AG09309 (cell line): ENCODE results near the gene APOO.
"Not testable (repeated sequence)": the region's sequence is repeated elsewhere in the genome, so short reads cannot be mapped to it uniquely, and the experiment has no call there.

Experiments
- DNase-seq: peaks from one replicate; pipeline ENCODE4 v3.0.0-alpha.2; 2010; ENCODE audit warnings: low read depth
- H3K4me3 ChIP-seq: 2 replicates; pipeline ENCODE4 v1.5.1; 2011; ENCODE audit warnings: mild to moderate bottlenecking, low read depth, low read length, moderate library complexity; ENCODE audit not compliant: control insufficient read depth
- TF ChIP-seq, protein P1 (sequence below): IDR thresholded peaks from 2 replicates; pipeline ENCODE4 v1.5.1; 2011; ENCODE audit warnings: mild to moderate bottlenecking, low read depth, low read length, inconsistent platforms; ENCODE audit not compliant: insufficient read depth, control insufficient read depth; ENCODE audit errors: missing control alignments

APOO gene

GRCh38 chrX:23864742-23865326, 42.9 kb downstream of the APOO start:
- TF ChIP-seq, protein P1, sequence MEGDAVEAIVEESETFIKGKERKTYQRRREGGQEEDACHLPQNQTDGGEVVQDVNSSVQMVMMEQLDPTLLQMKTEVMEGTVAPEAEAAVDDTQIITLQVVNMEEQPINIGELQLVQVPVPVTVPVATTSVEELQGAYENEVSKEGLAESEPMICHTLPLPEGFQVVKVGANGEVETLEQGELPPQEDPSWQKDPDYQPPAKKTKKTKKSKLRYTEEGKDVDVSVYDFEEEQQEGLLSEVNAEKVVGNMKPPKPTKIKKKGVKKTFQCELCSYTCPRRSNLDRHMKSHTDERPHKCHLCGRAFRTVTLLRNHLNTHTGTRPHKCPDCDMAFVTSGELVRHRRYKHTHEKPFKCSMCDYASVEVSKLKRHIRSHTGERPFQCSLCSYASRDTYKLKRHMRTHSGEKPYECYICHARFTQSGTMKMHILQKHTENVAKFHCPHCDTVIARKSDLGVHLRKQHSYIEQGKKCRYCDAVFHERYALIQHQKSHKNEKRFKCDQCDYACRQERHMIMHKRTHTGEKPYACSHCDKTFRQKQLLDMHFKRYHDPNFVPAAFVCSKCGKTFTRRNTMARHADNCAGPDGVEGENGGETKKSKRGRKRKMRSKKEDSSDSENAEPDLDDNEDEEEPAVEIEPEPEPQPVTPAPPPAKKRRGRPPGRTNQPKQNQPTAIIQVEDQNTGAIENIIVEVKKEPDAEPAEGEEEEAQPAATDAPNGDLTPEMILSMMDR = no peak
- H3K4me3 ChIP-seq = no peak overlapping the region
- DNase-seq = no peak

GRCh38 chrX:23861952-23862351, 45.8 kb downstream of the APOO start:
- not testable (repeated sequence) for DNase-seq, H3K4me3 ChIP-seq

DNA sequence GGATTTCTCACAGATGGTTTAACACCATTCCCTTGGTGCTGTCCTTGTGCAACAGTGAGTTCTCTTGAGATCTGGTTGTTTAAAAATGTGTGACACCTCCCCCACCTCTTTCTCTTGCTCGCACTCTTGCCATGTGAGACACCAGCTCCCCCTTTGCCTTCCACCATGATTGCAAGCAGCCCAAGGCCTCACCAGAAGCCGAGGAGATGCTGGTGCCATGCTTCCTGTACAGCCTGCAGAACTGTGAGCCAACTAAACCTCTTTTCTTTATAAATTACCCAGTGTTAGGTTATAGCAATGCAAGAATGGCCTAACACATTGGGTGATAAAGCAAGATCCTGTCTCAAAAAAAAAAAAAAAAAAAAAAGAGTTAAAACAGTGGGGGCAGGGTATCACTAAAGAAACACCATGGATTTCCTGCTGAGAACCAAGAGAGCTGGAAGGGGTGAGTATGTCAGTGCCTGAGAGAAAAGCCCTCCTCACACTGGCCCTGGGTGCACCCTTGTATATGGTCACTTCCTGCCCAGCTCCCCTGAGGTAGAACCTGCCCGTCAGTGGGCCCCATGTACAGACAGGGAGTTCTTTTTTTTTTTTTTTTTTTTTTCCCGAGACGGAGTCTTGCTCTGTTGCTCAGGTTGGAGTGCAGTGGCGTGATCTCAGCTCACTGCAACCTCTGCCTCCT, 46.4 kb downstream of the APOO start:
- TF ChIP-seq, protein P1 = no peak
- H3K4me3 ChIP-seq = no peak overlapping the region
- DNase-seq = no peak

- DNase-seq, H3K4me3 ChIP-seq: not testable (repeated sequence)
Measured at GRCh38 chrX:23859238-23859637, 48.5 kb downstream of the APOO start.

DNA sequence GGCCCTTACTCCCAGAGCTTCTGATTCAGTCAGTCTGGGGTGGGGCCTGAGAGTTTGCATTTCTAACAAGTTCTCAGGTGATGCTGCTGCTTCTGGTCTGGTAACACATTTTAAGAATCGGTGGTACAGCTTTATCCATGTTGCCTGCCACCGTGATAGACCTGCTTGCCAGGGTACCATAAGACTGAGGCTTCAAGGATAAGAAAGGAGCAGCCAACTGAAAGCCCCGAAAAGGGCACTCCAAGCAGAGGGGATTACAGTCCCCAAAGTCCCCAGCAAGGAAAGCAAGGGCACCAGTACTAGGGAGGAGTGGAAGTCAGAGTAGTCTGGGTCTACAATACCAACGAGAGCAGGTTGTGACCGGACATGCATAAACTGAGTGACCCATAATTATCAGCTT, 49.8 kb downstream of the APOO start:
- H3K4me3 ChIP-seq = no peak overlapping the region
- TF ChIP-seq, protein P1 = no peak
- no peak for DNase-seq

GRCh38 chrX:23857363-23857762, 50.4 kb downstream of the APOO start:
- DNase-seq = no peak
- TF ChIP-seq, protein P1 = no peak
- H3K4me3 ChIP-seq = no peak overlapping the region

DNA sequence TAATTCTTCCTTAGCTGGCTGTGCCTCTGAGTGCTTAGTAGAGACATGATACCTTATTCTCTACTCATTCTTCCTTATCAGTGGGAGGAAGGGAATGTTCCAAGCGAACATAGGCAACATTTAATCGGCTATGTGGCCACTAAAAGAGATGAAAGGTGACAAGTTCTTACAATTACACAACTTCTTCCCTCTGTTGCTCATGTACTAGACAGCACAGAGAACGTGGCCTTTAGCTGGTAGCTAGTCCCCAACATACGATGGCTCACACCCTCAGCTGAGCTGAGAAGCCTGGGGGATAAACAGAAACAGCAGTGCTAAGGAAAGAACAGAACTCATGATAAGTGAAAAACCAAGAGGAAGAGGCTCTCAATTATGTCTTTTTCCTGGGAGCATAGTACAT, 52.2 kb downstream of the APOO start:
- no peak for DNase-seq
- TF ChIP-seq, protein P1 = no peak
- H3K4me3 ChIP-seq = no peak overlapping the region

DNA sequence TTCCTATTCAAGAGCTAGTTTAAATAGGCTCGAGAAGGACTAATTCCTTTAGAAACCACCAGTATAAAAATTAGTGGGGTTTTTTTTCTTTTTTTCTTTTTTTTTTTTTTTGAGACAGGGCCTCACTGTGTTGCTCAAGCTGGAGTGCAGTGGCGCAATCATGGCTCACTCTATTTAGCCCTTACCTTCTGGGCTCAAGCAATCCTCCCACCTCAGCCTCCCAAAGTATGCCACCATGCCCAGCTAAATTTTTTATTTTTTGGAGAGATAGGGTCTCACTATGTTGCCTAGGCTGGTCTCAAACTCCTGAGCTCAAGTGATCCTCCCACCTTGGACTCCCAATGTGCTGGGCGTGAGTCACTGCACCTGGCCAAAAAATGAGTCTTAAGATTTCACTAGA, 52.8 kb downstream of the APOO start:
- DNase-seq = no peak
- H3K4me3 ChIP-seq = no peak overlapping the region
- TF ChIP-seq, protein P1 = no peak
